SK-N-SH (cell line): ENCODE results near the gene NTN1. TPM values are rescaled to one million over a fixed set of nuclear protein-coding genes. Genes with fewer than 3 reads are reported as not detected.

ENCODE experiments used
- CTCF ChIA-PET: fragments of 300-600, 350-600 bp; formaldehyde crosslinking; extraction: SDS; loops from one replicate; lab custom pipeline; 2021; lab: Yijun Ruan, JAX
- POLR2A ChIA-PET: fragments of 350-600 bp; sonication (Branson Sonifier 250); formaldehyde crosslinking; extraction: SDS; loops from one replicate; lab custom pipeline; 2020; ENCODE audit warnings: antibody characterized with exemption, inconsistent platforms; lab: Yijun Ruan, JAX
- DNase-seq: peaks from one replicate; pipeline ENCODE4 v3.0.0; 2012
- H2AFZ ChIP-seq: fragments of 200-600 bp; sonication (generic); 2 replicates; pipeline ENCODE4 v1.8.1; 2016; ENCODE audit warnings: antibody characterized with exemption, mild to moderate bottlenecking, low read depth
- H3F3A ChIP-seq: fragments of 200-600 bp; sonication (generic); replicated peaks from 2 replicates; pipeline ENCODE3; 2016; ENCODE audit warnings: antibody characterized with exemption, mild to moderate bottlenecking; ENCODE audit not compliant: insufficient read depth
- H3K27ac ChIP-seq, 2 experiments: fragments of 200-500 bp in 1 of 2; fragments of 200-600 bp in 1 of 2; sonication (Bioruptor generic) in 1 of 2; sonication (generic), shearing (Covaris generic) in 1 of 2; 2 replicates each; pipeline versions ENCODE4 v1.5.1 to v1.6.1; 2014 to 2016; ENCODE audit warnings: low read depth in 2 of 2, inconsistent platforms in 1 of 2, low read length in 1 of 2, mild to moderate bottlenecking in 1 of 2, mixed read lengths in 1 of 2
- H3K27me3 ChIP-seq: fragments of 200-600 bp; sonication (generic), shearing (Covaris generic); 2 replicates; pipeline ENCODE4 v1.6.1; 2016; ENCODE audit warnings: mixed run types; ENCODE audit not compliant: insufficient read depth
- H3K36me3 ChIP-seq, 2 experiments: fragments of 200-500 bp in 1 of 2; fragments of 200-600 bp in 1 of 2; sonication (Bioruptor generic) in 1 of 2; sonication (generic) in 1 of 2; replicated peaks in 1 of 2; 2 replicates each; pipeline versions ENCODE3 to v1.5.1; 2014 to 2016; ENCODE audit warnings: low read length in 1 of 2, mild to moderate bottlenecking in 1 of 2; ENCODE audit not compliant: insufficient read depth in 2 of 2, control insufficient read depth in 1 of 2
- H3K4me1 ChIP-seq, 2 experiments: fragments of 200-500 bp in 1 of 2; fragments of 200-600 bp in 1 of 2; sonication (Bioruptor generic) in 1 of 2; sonication (generic), shearing (Covaris generic) in 1 of 2; 2 replicates each; pipeline versions ENCODE4 v1.5.1 to v1.6.1; 2014 to 2016; ENCODE audit warnings: low read depth in 1 of 2, low read length in 1 of 2, mixed run types in 1 of 2; ENCODE audit not compliant: insufficient read depth in 2 of 2, control insufficient read depth in 1 of 2
- H3K4me2 ChIP-seq: fragments of 200-600 bp; sonication (generic), shearing (Covaris generic); 2 replicates; pipeline ENCODE4 v1.6.1; 2017; ENCODE audit warnings: mixed run types
- H3K4me3 ChIP-seq, 2 experiments: fragments of 200-500 bp in 1 of 2; fragments of 200-600 bp in 1 of 2; sonication (Bioruptor generic) in 1 of 2; sonication (generic), shearing (Covaris generic) in 1 of 2; 2 replicates each; pipeline versions ENCODE4 v1.5.1 to v1.8.1; 2014 to 2016; ENCODE audit warnings: low read depth in 2 of 2, inconsistent platforms in 1 of 2, low read length in 1 of 2, mild to moderate bottlenecking in 1 of 2, mixed read lengths in 1 of 2, moderate library complexity in 1 of 2
- H3K79me2 ChIP-seq: fragments of 200-600 bp; sonication (generic); 2 replicates; pipeline ENCODE4 v1.8.1; 2017; ENCODE audit warnings: mild to moderate bottlenecking; ENCODE audit not compliant: insufficient read depth
- H3K9ac ChIP-seq: fragments of 200-600 bp; sonication (generic); 2 replicates; pipeline ENCODE4 v1.6.1; 2017; ENCODE audit warnings: mixed run types
- H3K9me2 ChIP-seq: fragments of 200-600 bp; sonication (generic); 2 replicates; pipeline ENCODE4 v1.6.1; 2017; ENCODE audit warnings: mixed run types
- H3K9me3 ChIP-seq: fragments of 200-600 bp; sonication (generic); 2 replicates; pipeline ENCODE4 v1.6.1; 2017; ENCODE audit warnings: mixed run types, mild to moderate bottlenecking, moderate library complexity
- H4K20me1 ChIP-seq: fragments of 200-600 bp; sonication (generic); 2 replicates; pipeline ENCODE4 v1.6.1; 2017; ENCODE audit warnings: mild to moderate bottlenecking, mixed run types; ENCODE audit not compliant: insufficient read depth
- CHD2 ChIP-seq: fragments of 150-350 bp; IDR thresholded peaks from 2 replicates; pipeline ENCODE4 v1.6.1; 2018; ENCODE audit warnings: low read length; ENCODE audit not compliant: partially characterized antibody
- ELF1 ChIP-seq: IDR thresholded peaks from 2 replicates; pipeline ENCODE4 v1.4.0; 2012
- MEF2A ChIP-seq: IDR thresholded peaks from 2 replicates; pipeline ENCODE4 v1.4.0; 2012; ENCODE audit warnings: low read depth, borderline replicate concordance
- NFIC ChIP-seq: IDR thresholded peaks from 2 replicates; pipeline ENCODE4 v1.4.0; 2012; ENCODE audit warnings: borderline replicate concordance
- NRF1 ChIP-seq: IDR thresholded peaks from 2 replicates; pipeline ENCODE4 v1.6.1; 2012; ENCODE audit warnings: low read depth, mild to moderate bottlenecking, low read length
- RFX5 ChIP-seq: IDR thresholded peaks from 2 replicates; pipeline ENCODE4 v1.6.1; 2012; ENCODE audit warnings: mild to moderate bottlenecking, improper control_type of control experiment, low read length
- SMC3 ChIP-seq: IDR thresholded peaks from 2 replicates; pipeline ENCODE4 v1.6.1; 2012; ENCODE audit warnings: low read depth, low read length, improper control_type of control experiment
- TCF12 ChIP-seq: IDR thresholded peaks from 2 replicates; pipeline ENCODE4 v1.4.0; 2012
- USF2 ChIP-seq: fragments of 150-350 bp; IDR thresholded peaks from 2 replicates; pipeline ENCODE4 v1.6.1; 2017; ENCODE audit warnings: antibody characterized with exemption, low read length, low read depth, borderline replicate concordance
- ZBTB33 ChIP-seq: IDR thresholded peaks from 2 replicates; pipeline ENCODE4 v1.4.0; 2012; ENCODE audit warnings: low read depth, borderline replicate concordance
- WGBS: methylation state at CpG from one replicate; pipeline ENCODE4 v1.1.6; 2017; ENCODE audit warnings: low lambda C conversion rate; 5-methylcytosine and 5-hydroxymethylcytosine counted together
- polyA plus RNA-seq, 3 experiments: library from polyadenylated mRNA; depleted of rRNA; stranded (reverse); fragments of >200 nt; gene quantifications; 2 replicates each; pipeline ENCODE4 v1.2.3, GENCODE V29; 2012
- TF ChIP-seq, protein P1 (sequence below): IDR thresholded peaks from 2 replicates; pipeline ENCODE4 v1.6.1; 2012; ENCODE audit warnings: mild to moderate bottlenecking, low read depth, low read length, moderate library complexity

Gene NTN1
- polyA plus RNA-seq, 1 of the 3 experiments (the other 2 are of a cell fraction): 0.05 TPM

GRCh38 chr17:9230346-9230745 is 209.0 kb downstream of the NTN1 start:
- Histone ChIP-seq H3K4me1 (peaks cover 0 to 13% of the 10 kb centered on the region in 2 experiments; a peak in 1 of 4 replicates), H3K9me3 (no peaks in the 10 kb centered on the region), H3K36me3 (no peaks in the 10 kb centered on the region), H4K20me1 (no peaks in the 10 kb centered on the region), H3K4me3 (no peak overlapping the region), H3K27ac (no peak overlapping the region), H3K9ac (no peak overlapping the region), H3F3A (no peaks in the 10 kb centered on the region), H3K79me2 (no peaks in the 10 kb centered on the region), H3K4me2 (no peak overlapping the region), H3K9me2 (no peaks in the 10 kb centered on the region), H2AFZ (no peak overlapping the region), H3K27me3 (no peaks in the 10 kb centered on the region)
- DNase-seq: peak; percentile 73
- ChIA-PET POLR2A (no interaction called here), CTCF (interaction anchor here (0.9 kb wide), 1 partner anchor 61 kb away, joined by 3 read pairs; no protein-coding TSS in a partner anchor)
- WGBS: 24% methylated on average over 7 of the region's 15 CpGs
- TF ChIP-seq SMC3 (no peak), ZBTB33 (no peak), TCF12 (peak; percentile 57; the same call in 1 of the 2 replicates), NRF1 (no peak)

- H3F3A ChIP-seq: no peaks in the 10 kb centered on the region
- H3K4me2 ChIP-seq: no peak overlapping the region
- H3K9me2 ChIP-seq: no peaks in the 10 kb centered on the region
- no peak overlapping the region for H3K27ac ChIP-seq
- no peak overlapping the region for H2AFZ ChIP-seq
- H4K20me1 ChIP-seq: no peaks in the 10 kb centered on the region
- ChIA-PET POLR2A (no interaction called here), CTCF (interaction anchor here (0.9 kb wide), 1 partner anchor 61 kb away, joined by 3 read pairs; no protein-coding TSS in a partner anchor)
- H3K9ac ChIP-seq: no peak overlapping the region
- H3K79me2 ChIP-seq: no peaks in the 10 kb centered on the region
- no peaks in the 10 kb centered on the region for H3K9me3 ChIP-seq
- H3K36me3 ChIP-seq: no peaks in the 10 kb centered on the region
- no peaks in the 10 kb centered on the region for H3K27me3 ChIP-seq
- H3K4me3 ChIP-seq: no peak overlapping the region
- no peak for TF ChIP-seq USF2
- no peak for TF ChIP-seq NRF1
- TF ChIP-seq, protein P1, sequence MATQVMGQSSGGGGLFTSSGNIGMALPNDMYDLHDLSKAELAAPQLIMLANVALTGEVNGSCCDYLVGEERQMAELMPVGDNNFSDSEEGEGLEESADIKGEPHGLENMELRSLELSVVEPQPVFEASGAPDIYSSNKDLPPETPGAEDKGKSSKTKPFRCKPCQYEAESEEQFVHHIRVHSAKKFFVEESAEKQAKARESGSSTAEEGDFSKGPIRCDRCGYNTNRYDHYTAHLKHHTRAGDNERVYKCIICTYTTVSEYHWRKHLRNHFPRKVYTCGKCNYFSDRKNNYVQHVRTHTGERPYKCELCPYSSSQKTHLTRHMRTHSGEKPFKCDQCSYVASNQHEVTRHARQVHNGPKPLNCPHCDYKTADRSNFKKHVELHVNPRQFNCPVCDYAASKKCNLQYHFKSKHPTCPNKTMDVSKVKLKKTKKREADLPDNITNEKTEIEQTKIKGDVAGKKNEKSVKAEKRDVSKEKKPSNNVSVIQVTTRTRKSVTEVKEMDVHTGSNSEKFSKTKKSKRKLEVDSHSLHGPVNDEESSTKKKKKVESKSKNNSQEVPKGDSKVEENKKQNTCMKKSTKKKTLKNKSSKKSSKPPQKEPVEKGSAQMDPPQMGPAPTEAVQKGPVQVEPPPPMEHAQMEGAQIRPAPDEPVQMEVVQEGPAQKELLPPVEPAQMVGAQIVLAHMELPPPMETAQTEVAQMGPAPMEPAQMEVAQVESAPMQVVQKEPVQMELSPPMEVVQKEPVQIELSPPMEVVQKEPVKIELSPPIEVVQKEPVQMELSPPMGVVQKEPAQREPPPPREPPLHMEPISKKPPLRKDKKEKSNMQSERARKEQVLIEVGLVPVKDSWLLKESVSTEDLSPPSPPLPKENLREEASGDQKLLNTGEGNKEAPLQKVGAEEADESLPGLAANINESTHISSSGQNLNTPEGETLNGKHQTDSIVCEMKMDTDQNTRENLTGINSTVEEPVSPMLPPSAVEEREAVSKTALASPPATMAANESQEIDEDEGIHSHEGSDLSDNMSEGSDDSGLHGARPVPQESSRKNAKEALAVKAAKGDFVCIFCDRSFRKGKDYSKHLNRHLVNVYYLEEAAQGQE: peak; percentile 82; the same call in 1 of the 2 replicates
- no peak for TF ChIP-seq ELF1
- TF ChIP-seq ZBTB33: no peak
- TF ChIP-seq RFX5: no peak
- TF ChIP-seq CHD2: no peak
- TF ChIP-seq MEF2A: no peak
- TF ChIP-seq NFIC: no peak
- 87% methylated on average over 10 of the region's 11 CpGs for WGBS
- peaks cover 0 to 13% of the 10 kb centered on the region in 2 experiments; a peak in 1 of 4 replicates for H3K4me1 ChIP-seq
- no peak for DNase-seq
These were observed 209.6 kb downstream of the NTN1 start for GRCh38 chr17:9230861-9231260.
